Panc1 (cell line): ENCODE measurements around the gene KLK5. TPM values are rescaled to one million over a fixed set of nuclear protein-coding genes. Genes with fewer than 3 reads are reported as not detected.

Experiments used
- ATAC-seq: fragments of 200-7000 bp; cut with Tn5 transposase; 2 replicates; pipeline ENCODE4 v1.9.1; 2020; ENCODE audit warnings: mild to moderate bottlenecking, moderate library complexity
- BruUV-seq: library from RNA; stranded (reverse); fragments of 400-500 nt; replicated peaks from 2 replicates; lab custom pipeline; 2021; lab: Mats Ljungman, UMichigan
- CTCF ChIA-PET: fragments of 300-600 bp; sonication (Branson Sonifier 250); formaldehyde crosslinking; loops from one replicate; lab custom pipeline; 2022; ENCODE audit warnings: antibody characterized with exemption; lab: Charles Lee
- POLR2A ChIA-PET: fragments of 300-600 bp; sonication (Branson Sonifier 250); formaldehyde crosslinking; loops from one replicate; lab custom pipeline; 2022; ENCODE audit warnings: antibody characterized with exemption; lab: Charles Lee
- DNase-seq: peaks from one replicate; pipeline ENCODE4 v3.0.0-alpha.2; 2010; ENCODE audit warnings: low read depth, low spot score
- H3K27ac ChIP-seq: 2 replicates; pipeline ENCODE4 v1.5.1; 2011; ENCODE audit warnings: mild to moderate bottlenecking, low read length, inconsistent platforms
- H3K27me3 ChIP-seq: fragments of 200-500 bp; sonication (Bioruptor generic); 2 replicates; pipeline ENCODE4 v1.6.0; 2014; ENCODE audit warnings: low read length, inconsistent platforms; ENCODE audit not compliant: control insufficient read depth, insufficient read depth
- H3K36me3 ChIP-seq: fragments of 200-500 bp; sonication (Bioruptor generic); 2 replicates; pipeline ENCODE4 v1.5.1; 2014; ENCODE audit warnings: inconsistent platforms, mild to moderate bottlenecking, low read length, moderate library complexity; ENCODE audit not compliant: control insufficient read depth, insufficient read depth
- H3K4me1 ChIP-seq: 2 replicates; pipeline ENCODE4 v1.5.1; 2011; ENCODE audit warnings: inconsistent platforms, mild to moderate bottlenecking, low read length, moderate library complexity; ENCODE audit not compliant: control insufficient read depth, insufficient read depth
- H3K4me3 ChIP-seq, 2 experiments: 2 replicates each; pipeline ENCODE4 v1.5.1; 2011 to 2012; ENCODE audit warnings: low read depth in 2 of 2, low read length in 2 of 2, mild to moderate bottlenecking in 2 of 2, inconsistent platforms in 1 of 2, moderate library complexity in 1 of 2
- H3K9me3 ChIP-seq: fragments of 200-500 bp; sonication (Bioruptor generic); 2 replicates; pipeline ENCODE4 v1.5.1; 2014; ENCODE audit warnings: low read depth, mild to moderate bottlenecking, inconsistent platforms, low read length, moderate library complexity; ENCODE audit not compliant: control insufficient read depth, insufficient read depth
- CTCF ChIP-seq: fragments of 450-650 bp; IDR thresholded peaks from 2 replicates; pipeline ENCODE4 v1.5.1; 2017; ENCODE audit warnings: mild to moderate bottlenecking
- POLR2AphosphoS5 ChIP-seq: IDR thresholded peaks from 2 replicates; pipeline ENCODE4 v1.6.1; 2012; ENCODE audit warnings: mild to moderate bottlenecking, low read depth, low read length, moderate library complexity
- REST ChIP-seq, 2 experiments: IDR thresholded peaks; 2 replicates each; pipeline ENCODE4 v1.6.1; 2011 to 2012; ENCODE audit warnings: low read depth in 2 of 2, control low read depth in 1 of 2, low read length in 1 of 2, mild to moderate bottlenecking in 1 of 2, moderate library complexity in 1 of 2; ENCODE audit not compliant: insufficient read depth in 1 of 2
- SIN3A ChIP-seq: IDR thresholded peaks from 2 replicates; pipeline ENCODE4 v1.6.1; 2012; ENCODE audit warnings: low read depth, mild to moderate bottlenecking, low read length, moderate library complexity, borderline replicate concordance; ENCODE audit not compliant: insufficient read depth
- TCF7L2 ChIP-seq: IDR thresholded peaks from 2 replicates; pipeline ENCODE4 v1.6.1; 2011; ENCODE audit warnings: mild to moderate bottlenecking, low read depth, low read length, inconsistent platforms
- in situ Hi-C: cut with HindIII; loops from 2 replicates; pipeline ENCODE4 v1.10.0; 2016; ENCODE audit warnings: low sequenced_read_pairs, low pct_unique_long_range_greater_than_20kb
- intact Hi-C: fragments of 100-400 bp; cut with micrococcal nuclease; formaldehyde crosslinking; loops from one replicate; pipeline ENCODE4 v1.10.0; 2022; ENCODE audit not compliant: unreplicated experiment
- total RNA-seq: library from RNA; stranded (reverse); gene quantifications from one replicate; pipeline ENCODE4 v1.2.1, GENCODE V29; 2021; ENCODE audit not compliant: unreplicated experiment

KLK5 gene
- total RNA-seq, 1 experiment from 2014 or later, result not detected

GRCh38 chr19:50983625-50984292 lies 30.9 kb upstream of the KLK5 start, which contains the start of gene KLK7:
KLK7 (minus strand) TSS chr19:50983917; CDS start chr19:50982399, 1,518 bp downstream.
- Histone ChIP-seq H3K4me3 (no peak within 1 kb of the TSS), H3K27me3 (peaks cover 6% of the 10 kb centered on the region), H3K27ac (no peak within 1 kb of the TSS), H3K4me1 (no peaks in the 10 kb centered on the region), H3K9me3 (no peaks in the 10 kb centered on the region), H3K36me3 (no peaks in the 10 kb centered on the region)
- no TSS peak for BruUV-seq
- TF ChIP-seq CTCF (no peak), TCF7L2 (no peak), SIN3A (no peak), POLR2AphosphoS5 (no peak), REST (IDR thresholded peaks at IDR 0.05; ENCODE audit: insufficient read depth in 1 of 2, low read depth in 2 of 2, low read length in 1 of 2) (no peak)
- CTCF ChIA-PET, result no interaction called here
- POLR2A ChIA-PET, result no interaction called here
- DNase-seq (no peak), ATAC-seq (no peak)
- in situ Hi-C loops (no loop called here), intact Hi-C loops (no loop called here)

GRCh38 chr19:50982186-50982585 lies 29.3 kb upstream of the KLK5 start:
- POLR2A ChIA-PET, result interaction anchor here (0.6 kb wide), 1 partner anchor 352 kb away, joined by 3 read pairs; no protein-coding TSS in a partner anchor
- Histone ChIP-seq H3K27me3 (peaks cover 4% of the 10 kb centered on the region), H3K9me3 (no peaks in the 10 kb centered on the region), H3K4me3 (no peak overlapping the region), H3K36me3 (no peaks in the 10 kb centered on the region), H3K27ac (no peak overlapping the region), H3K4me1 (no peaks in the 10 kb centered on the region)
- TF ChIP-seq CTCF, result no peak
- no peak for TF ChIP-seq REST (IDR thresholded peaks at IDR 0.05; ENCODE audit: insufficient read depth in 1 of 2, low read depth in 2 of 2, low read length in 1 of 2)
- no peak for TF ChIP-seq SIN3A
- no peak for TF ChIP-seq POLR2AphosphoS5
- no peak for TF ChIP-seq TCF7L2
- intact Hi-C loops (no loop called here), in situ Hi-C loops (no loop called here)
- ATAC-seq (peak; percentile 62; the same call in 1 of the 2 replicates), DNase-seq (no peak)
- CTCF ChIA-PET, result no interaction called here
- no TSS peak for BruUV-seq
